H7 (cell line): ENCODE results near the gene TMPRSS13. TPM values are rescaled to one million over a fixed set of nuclear protein-coding genes. Genes with fewer than 3 reads are reported as not detected.

Experiments used
- DNase-seq: peaks from one replicate; pipeline ENCODE4 v3.0.0; 2012
- H3K27me3 ChIP-seq: 2 replicates; pipeline ENCODE4 v1.6.0; 2011; ENCODE audit warnings: mild to moderate bottlenecking, low read length; ENCODE audit not compliant: control insufficient read depth, insufficient read depth
- H3K36me3 ChIP-seq: replicated peaks from 2 replicates; pipeline ENCODE4 v1.5.1; 2011; ENCODE audit warnings: low read length; ENCODE audit not compliant: control insufficient read depth, insufficient read depth
- H3K4me3 ChIP-seq: 2 replicates; pipeline ENCODE4 v1.5.1; 2011; ENCODE audit warnings: low read depth, mild to moderate bottlenecking, control low read depth, low read length, moderate library complexity; ENCODE audit not compliant: insufficient read depth
- total RNA-seq: library from RNA; depleted of rRNA; stranded (reverse); fragments of >200 nt; shearing (Covaris generic); gene quantifications from 2 replicates; pipeline ENCODE4 v1.2.3, GENCODE V29; 2014

The TMPRSS13 gene
- total RNA-seq, 1 experiment from 2014 or later = 0.31 TPM

DNA sequence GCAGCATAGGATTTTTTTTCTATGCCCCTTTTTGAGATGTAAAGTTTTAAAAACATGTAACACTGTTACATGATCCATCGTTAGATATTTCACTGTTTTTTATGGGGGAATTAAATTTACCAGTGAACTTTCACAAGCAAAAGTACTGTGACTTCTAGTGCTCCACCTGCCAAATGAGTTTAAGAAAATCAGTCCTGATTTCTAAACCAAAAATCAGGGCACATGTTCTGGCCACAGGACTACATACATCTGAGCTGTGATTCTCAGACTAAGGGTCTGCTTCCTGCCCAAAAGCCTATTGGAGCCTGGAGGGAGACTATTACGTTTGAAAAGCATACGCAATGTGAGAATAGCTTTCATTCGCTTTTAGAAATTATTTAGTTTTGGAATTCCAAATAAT is 22.5 kb downstream of the TMPRSS13 start:
- H3K4me3 ChIP-seq = no peak overlapping the region

DNA sequence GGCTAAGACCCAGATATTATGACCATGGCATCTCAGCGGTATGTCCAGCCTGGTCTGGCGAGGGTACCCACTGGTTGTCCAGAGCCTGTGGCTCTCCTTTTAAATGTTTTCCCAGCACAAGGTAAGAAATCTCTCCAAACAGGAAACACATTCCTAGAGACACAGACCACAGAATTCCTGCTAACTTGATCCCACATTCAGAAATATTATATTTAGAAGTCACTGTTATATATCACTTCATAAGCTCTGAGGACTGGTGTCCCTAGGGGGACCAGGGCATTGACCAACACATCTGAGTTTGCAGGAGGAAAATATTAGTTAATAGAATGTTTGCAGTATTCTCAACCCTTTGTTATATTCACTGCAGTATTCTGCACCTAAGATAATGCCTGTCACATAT is 23.1 kb downstream of the TMPRSS13 start:
- Histone ChIP-seq H3K4me3 (no peak overlapping the region), H3K27me3 (no peaks in the 10 kb centered on the region)
- DNase-seq = no peak

More for the DNA sequence above, 22.5 kb downstream of the TMPRSS13 start:
- DNase-seq = no peak
- no peaks in the 10 kb centered on the region for H3K27me3 ChIP-seq
- no peaks in the 10 kb centered on the region for H3K36me3 ChIP-seq

GRCh38 chr11:117905524-117905923 is 23.7 kb downstream of the TMPRSS13 start:
- no peaks in the 10 kb centered on the region for H3K27me3 ChIP-seq
- no peak for DNase-seq
- H3K4me3 ChIP-seq = no peak overlapping the region
- H3K36me3 ChIP-seq = no peaks in the 10 kb centered on the region

More for the DNA sequence above, 23.1 kb downstream of the TMPRSS13 start:
- H3K36me3 ChIP-seq = no peaks in the 10 kb centered on the region

GRCh38 chr11:117903505-117904382 is 25.5 kb downstream of the TMPRSS13 start:
- Histone ChIP-seq H3K36me3 (no peaks in the 10 kb centered on the region), H3K4me3 (no peak overlapping the region), H3K27me3 (no peaks in the 10 kb centered on the region)
- no peak for DNase-seq

GRCh38 chr11:117902001-117902845 is 27.0 kb downstream of the TMPRSS13 start:
- Histone ChIP-seq H3K36me3 (no peaks in the 10 kb centered on the region), H3K4me3 (no peak overlapping the region), H3K27me3 (no peaks in the 10 kb centered on the region)
- DNase-seq = no peak

- Histone ChIP-seq H3K4me3 (no peak overlapping the region), H3K36me3 (no peaks in the 10 kb centered on the region), H3K27me3 (no peaks in the 10 kb centered on the region)
- no peak for DNase-seq
These were observed 27.6 kb downstream of the TMPRSS13 start for GRCh38 chr11:117901601-117902000.

- no peaks in the 10 kb centered on the region for H3K36me3 ChIP-seq
- H3K4me3 ChIP-seq = no peak overlapping the region
- no peaks in the 10 kb centered on the region for H3K27me3 ChIP-seq
- DNase-seq = no peak
These were observed 28.3 kb downstream of the TMPRSS13 start for GRCh38 chr11:117900720-117901440.

DNA sequence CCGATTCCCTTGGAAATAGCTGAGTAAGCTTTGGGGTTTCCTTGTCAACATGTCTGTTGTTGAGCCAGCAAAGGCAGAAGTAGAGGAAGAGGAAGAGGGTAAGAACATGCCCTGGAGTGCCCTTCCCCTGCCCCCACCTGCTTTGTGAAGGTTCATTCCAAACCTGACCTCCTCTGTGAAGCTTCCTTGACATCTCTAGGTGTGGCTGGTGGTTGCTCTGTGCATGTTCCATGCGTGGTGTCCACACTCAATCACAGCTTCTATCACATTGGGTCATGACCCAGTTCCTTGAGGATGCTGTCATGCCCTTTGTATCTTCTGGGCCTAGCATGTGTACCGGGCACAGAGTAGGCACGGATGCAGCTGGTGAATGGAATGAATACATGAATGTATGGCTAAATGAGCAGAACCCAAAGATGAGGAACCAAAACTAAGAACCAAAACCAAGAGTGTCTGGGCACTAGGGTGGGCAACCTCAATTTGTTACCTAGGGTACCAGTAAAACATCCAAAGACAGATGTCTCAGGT is 29.0 kb downstream of the TMPRSS13 start:
- DNase-seq = no peak
- H3K36me3 ChIP-seq = no peaks in the 10 kb centered on the region
- no peak overlapping the region for H3K4me3 ChIP-seq
- no peaks in the 10 kb centered on the region for H3K27me3 ChIP-seq

DNA sequence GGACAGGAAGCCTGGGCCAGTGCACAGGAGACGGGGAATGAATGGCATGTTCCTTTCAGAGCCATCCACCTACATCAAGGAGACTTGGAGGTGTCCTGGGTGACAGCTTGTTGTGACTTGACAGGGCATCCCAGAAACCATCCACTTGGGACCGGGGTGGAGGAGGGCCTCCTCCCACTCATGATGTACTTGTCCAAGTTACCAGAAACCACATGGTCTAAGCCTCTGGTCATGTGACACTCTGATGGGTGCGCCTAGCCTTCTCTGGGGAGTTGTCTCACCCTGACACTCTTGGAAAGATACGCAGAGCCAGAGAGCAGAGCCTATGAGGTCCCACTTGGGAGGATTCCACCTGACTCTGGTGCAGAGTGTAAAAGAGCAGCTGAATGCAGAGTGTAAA is 31.1 kb downstream of the TMPRSS13 start:
- no peak overlapping the region for H3K4me3 ChIP-seq
- no peaks in the 10 kb centered on the region for H3K27me3 ChIP-seq
- no peak for DNase-seq
- no peaks in the 10 kb centered on the region for H3K36me3 ChIP-seq

- Histone ChIP-seq H3K36me3 (no peaks in the 10 kb centered on the region), H3K4me3 (no peak overlapping the region), H3K27me3 (no peaks in the 10 kb centered on the region)
- DNase-seq = no peak
These were observed 36.6 kb downstream of the TMPRSS13 start for GRCh38 chr11:117892651-117893050.

DNA sequence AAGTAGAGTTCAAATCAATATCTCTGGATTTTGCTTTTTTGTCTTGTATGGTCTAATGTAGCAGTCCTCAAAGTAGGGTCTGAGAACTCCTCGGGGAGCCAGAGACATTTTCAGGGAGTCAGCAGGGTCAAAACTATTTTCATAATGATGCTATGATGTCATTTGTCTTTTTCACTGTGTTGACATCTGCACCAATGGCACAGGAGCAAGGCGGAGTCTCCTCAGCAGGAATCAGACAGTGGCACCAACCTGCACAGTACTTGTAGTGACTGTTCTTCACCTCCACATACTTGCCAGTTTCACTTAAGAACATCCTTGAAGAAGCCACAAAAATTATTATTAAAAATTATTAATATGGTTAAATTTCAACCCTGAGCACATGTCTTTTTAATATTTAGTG is 37.8 kb downstream of the TMPRSS13 start:
- no peak for DNase-seq
- no peaks in the 10 kb centered on the region for H3K27me3 ChIP-seq
- no peak overlapping the region for H3K4me3 ChIP-seq
- H3K36me3 ChIP-seq = no peaks in the 10 kb centered on the region

DNA sequence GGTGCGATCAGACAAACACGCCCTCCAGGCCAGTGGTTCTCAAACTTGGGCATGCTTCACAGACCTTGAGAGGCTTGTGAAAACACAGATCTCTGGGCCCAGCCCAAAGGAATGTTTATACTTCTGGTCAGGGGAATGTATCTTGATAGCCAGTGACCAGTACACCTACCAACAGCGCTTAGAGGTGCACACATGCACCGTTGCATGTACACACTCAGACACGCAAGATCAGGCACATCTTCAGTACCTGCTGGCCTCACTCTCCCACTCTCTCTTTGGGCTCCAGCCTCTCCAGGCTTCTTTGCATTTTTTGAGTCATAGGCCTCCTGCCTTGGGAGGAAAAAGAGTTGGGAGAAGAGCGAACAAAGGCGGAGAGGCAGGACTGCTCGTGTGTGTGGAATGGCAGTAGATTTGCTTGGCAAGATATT is 41.0 kb downstream of the TMPRSS13 start:
- no peak overlapping the region for H3K4me3 ChIP-seq
- no peak for DNase-seq

GRCh38 chr11:117887431-117888138 is 41.6 kb downstream of the TMPRSS13 start:
- no peak for DNase-seq
- H3K27me3 ChIP-seq = no peaks in the 10 kb centered on the region

More for the DNA sequence above, 41.0 kb downstream of the TMPRSS13 start:
- Histone ChIP-seq H3K36me3 (no peaks in the 10 kb centered on the region), H3K27me3 (no peaks in the 10 kb centered on the region)

GRCh38 chr11:117885777-117886176 is 43.4 kb downstream of the TMPRSS13 start:
- H3K36me3 ChIP-seq = no peaks in the 10 kb centered on the region
- no peak overlapping the region for H3K4me3 ChIP-seq
- DNase-seq = no peak

More at GRCh38 chr11:117887431-117888138, 41.6 kb downstream of the TMPRSS13 start:
- Histone ChIP-seq H3K36me3 (no peaks in the 10 kb centered on the region), H3K4me3 (no peak overlapping the region)

More at GRCh38 chr11:117885777-117886176, 43.4 kb downstream of the TMPRSS13 start:
- H3K27me3 ChIP-seq = no peaks in the 10 kb centered on the region
